ENCODE measurements around the gene REV1.
"Not testable (repeated sequence)": the region's sequence is repeated elsewhere in the genome, so short reads cannot be mapped to it uniquely, and the experiment has no call there.

REV1 gene

DNA sequence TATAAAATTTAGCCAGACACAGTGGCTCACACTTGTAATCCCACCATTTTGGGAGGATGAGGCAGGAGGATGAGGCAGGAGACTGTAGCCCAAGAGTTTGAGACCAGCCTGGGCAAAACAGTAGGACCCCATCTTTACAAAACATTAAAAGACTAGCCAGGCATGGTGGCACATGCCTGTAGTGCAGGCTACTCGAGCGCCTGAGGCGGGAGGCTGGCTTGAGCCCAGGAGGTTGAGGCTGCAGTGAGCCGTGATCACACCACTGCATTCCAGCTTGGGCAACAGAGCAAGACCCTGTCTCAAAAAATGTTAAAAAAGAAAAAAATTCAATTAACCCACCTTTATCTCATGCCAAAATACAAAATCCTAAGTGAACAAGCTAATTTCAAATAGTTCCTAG, 4.0 kb downstream of the REV1 start:
- no peak for DNase-seq

DNA sequence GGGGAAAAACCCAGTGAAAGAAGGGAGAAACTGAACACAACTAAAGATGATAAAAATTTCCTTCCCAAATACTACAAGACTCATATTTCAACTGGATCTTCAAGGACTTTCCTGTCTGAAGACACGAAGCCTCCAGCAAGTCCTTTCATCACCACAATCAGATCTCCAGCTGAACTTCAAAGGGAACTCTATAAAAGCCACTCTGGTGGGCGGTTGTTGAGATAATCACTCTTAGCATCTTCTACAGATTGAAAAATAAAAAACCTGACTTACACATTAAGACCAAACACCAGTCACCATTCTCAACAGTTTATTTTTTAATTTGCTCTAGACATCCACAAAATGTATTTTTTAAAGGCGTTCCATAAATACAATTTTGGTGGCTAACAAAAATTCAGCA, 4.4 kb downstream of the REV1 start:
- DNase-seq: no peak

DNA sequence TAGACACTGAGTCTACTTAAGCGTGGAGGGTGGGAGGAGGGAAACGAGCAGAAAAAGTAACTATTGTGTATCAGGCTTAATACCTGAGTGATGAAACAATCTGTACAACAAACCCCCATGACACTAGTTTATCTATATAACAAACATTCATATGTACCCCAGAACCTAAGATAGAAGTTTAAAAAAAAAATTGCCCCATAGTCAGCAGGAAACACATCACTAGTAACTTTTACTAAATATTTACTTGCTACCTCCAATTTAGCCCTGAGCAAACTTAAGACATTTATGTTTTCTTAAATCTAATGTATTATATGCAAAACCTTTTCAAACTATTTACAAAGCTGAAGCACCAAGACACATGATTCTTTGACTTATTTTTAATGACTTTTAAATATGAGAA, 5.6 kb downstream of the REV1 start:
- no peak for DNase-seq

DNA sequence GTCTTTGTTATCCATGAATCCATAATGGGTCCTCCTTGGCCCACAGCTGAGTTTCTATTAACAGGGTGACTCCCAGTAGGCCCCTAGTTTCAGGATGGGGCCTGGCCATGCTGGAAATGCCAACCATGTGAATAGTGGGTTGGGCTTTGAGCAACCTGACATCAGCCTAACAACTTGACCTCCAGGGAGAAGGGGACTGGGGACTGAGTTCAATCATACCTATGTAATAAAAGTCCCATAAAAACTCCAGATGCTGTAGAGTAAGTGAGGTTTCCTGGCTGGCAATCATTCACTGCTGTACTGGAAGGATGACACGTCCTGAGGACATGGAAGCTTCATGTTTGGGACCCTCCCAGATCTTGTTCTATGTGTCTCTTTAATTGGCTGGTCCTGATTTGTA, 7.9 kb downstream of the REV1 start:
- no peak for DNase-seq

DNA sequence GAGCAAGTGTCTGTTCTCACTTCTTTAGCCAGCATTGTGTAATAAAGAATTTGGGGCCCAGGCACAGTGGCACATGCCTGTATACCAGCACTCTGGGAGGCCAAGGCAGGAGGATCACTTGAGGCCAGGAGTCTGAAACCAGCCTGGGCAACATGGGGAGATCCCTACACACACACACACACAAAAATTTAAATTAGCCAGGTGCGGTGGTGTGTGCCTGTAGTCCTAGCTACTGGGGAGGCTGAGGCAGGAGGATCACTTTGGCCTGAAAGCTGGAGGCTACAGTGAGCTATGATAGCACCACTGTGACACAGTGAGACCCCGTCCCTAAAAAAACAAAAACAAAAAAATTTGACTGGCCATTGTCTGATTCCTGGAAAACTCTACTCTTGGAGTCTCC, 8.3 kb downstream of the REV1 start:
- DNase-seq: no peak

DNA sequence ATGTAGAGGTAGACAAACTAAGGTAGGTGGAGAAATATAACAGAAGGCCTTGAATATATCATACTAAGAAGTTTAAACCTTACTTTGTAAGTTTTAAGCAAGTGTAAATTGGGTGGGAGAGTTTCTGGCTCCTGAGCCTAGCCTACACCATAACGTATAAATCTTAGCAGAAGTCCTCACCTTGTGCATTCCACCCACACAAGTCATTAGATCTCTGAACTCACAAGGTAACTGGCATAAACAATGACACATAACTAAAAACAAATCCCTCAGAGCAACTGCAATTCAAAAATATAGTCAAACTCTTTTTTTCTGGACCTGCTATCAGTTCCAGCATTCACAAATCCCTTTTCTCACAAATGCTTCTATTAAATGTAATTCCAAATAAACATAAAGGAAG, 9.4 kb downstream of the REV1 start:
- no peak for DNase-seq

DNA sequence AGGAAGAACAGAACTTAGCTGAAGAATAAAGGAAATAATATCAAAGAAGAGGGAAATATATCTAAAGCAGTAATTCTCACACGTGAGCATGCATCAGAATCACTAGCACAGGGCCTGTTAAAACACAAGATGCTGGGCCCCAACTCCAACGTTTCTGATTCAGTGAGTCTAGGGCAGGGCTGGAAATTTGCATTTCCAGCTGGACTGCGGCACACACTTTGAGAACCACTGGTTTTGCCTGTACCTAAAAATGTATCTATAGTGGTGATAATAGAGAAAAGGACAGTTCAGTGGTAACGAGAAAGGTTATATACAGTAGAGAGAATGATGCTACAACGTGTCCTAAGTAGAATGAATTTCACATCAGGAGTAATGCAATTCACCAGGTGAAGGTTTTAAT, 11.2 kb downstream of the REV1 start:
- DNase-seq: no peak

DNA sequence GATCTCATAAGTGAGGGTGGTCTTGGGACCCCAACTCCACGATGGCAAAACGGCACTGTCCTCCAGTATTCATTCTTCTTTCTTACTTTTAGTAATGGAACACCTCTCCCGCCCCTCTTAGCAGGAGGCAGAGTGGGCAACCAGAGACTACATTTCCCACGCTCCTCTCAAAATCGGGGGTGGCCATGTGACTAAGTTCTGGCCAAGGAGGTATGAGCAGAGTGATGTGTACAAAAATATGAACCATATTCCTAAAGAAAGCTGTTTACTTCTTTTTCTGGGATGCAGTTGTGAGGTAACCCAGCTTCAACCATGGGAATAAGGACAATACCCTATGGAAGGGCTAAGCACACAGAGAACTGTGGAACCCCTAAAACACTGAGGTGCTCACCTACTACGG, 12.8 kb downstream of the REV1 start:
- DNase-seq: no peak

DNA sequence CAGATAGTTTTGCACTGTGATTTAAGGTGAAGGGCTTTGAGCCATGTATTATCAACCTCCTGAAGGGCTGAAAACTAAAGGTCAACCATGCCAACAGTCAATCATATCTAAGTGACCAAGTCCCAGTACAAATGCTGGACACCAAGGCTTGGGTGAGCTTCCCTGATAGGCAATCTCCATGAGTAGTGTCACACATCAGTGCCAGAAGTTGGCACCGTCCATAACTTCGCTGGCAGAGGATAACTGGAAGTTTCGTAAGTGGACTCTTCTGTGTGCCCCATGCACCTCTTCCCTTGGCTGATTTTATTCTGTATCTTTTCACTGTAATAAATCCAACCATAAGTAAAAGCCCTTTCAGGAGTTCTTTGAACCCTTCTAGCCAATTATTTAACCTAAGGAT, 13.2 kb downstream of the REV1 start:
- DNase-seq: no peak

DNA sequence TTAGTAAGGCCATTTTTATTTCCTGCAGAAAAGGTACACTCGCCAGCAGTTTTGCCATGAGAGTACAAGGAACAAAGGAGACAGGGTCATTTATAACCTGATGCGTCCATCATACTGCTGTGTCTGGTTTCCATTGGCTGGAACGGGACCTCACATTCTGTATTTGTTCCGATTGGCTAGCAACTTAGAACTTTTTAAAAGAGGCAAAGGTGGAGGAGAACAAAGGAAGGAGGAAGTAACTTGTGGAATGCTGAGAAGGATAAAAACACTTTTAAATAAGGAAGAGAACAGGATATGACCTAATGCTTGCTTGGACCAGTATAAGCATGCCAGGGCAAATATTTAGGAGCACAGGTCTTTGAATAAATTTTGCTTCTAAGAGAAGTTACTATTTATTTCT, 14.7 kb downstream of the REV1 start:
- not testable (repeated sequence) for DNase-seq

DNA sequence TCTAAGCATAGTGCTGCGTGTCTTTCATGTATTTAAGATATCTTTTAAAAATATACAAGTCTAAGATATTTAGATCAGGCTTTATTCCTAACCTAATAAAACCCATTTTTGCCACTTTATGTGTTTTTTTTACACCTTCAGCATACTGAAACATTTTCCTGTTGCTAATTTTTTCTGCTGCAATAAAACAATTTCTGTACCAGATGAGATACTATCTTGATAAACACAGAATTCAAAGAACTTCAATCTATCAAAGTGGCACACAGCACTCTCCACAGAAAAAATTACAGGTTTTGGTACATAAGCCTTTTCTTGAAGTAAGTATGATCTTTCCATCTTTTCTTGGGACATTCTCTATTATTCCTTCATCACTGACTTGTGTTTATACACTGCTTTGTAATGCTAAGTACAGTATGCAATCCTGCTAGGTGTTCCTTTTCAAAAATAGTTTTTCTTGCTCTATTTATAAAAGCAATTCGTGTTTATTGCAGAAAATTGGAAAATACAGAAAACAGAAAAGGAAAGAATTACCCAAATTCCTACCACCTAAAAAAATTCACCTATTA, 16.2 kb downstream of the REV1 start:
- no peak for DNase-seq

DNA sequence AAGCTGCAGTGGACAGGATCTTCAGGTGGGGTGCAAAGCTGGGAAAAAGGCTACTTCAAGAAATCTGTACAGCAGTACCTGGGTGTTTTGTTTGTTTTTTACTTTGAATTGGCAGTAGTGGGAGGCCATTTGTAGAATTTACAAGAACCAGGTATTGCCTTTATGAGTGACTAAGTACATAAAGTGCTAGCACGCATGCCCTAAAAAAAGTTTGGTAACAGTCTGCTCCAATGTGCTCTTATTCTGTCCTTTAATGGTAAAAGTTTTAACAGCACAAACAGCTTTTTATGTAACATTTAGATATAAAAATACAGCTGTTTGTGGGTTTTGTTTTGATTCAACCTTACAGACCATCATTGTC, 17.2 kb downstream of the REV1 start:
- no peak for DNase-seq

DNA sequence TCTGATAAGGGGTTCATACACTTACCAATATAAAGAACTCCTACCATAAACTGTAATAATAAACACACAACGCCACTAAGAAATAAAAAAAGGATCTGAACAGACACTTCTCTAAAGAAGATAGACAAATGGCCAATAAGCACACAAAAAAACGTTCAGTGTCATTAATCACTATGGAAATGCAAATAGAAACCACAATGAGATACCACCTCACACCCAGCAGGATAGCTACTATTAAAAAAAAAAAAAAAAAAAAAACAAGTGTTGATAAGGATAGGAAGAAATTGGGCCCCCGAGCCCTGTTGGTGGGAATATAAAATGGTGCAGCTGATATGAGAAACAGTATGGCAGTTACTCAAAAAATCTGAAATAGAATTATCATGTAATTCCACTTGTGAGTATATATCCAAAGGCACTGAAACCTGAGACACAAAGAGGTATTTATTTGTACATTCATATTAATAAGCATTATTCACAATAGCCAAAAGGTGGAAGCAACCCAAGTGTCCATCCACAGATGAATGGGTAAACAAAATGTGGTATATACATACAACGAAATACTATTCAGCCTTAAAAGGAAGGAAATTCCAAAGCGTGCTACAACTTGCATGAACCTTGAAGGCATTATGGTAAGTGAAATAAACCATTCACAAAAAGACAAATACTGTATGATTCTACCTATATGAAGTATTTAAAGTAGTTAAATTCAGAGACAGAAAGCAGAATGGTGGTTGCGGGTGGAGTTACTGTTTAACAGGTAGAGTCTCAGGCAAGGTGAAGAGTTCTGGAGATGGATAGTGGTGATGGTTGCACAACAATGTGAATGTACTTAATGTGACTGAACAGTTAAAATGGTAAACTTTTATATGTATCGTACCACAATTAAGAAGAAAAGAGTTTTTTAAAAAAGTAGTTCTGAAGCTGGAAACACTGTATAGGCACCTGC, 17.9 kb downstream of the REV1 start:
- DNase-seq: no peak

DNA sequence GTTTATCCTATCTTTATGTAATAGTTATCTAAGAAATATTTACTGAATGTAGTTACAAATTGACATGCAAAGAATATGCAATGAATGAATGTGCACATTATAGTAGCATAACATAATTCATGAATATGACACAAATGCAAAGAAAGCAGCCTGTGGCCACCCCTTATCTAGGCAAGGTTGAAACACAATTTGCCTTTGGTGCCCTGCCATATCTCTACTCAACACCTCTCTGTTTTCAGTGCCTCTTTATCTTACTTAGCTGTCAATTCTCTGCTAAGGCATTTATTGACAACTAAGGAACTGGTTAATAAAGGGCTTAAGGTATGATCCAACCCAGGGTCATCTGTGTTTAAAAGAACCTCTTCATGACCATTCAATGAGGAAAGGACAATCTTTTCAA, 18.9 kb downstream of the REV1 start:
- no peak for DNase-seq

DNA sequence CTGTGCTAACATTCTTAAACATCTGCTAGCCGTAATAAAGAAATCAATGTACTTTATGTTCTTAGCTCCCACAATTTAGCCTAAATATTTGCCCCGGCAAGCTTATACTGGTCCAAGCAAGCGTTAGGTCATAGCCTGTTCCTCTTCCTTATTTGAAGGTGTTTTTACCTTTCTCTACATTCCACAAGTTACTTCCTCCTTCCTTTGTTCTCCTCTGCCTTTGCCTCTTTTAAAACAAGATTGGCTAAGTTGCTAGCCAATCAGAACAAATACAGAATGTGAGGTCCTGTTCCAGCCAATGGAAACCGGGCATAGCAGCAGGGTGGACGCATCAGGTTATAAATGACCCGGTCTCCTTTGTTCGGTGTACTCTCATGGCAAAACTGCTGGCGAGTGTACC, 19.4 kb downstream of the REV1 start:
- not testable (repeated sequence) for DNase-seq

DNA sequence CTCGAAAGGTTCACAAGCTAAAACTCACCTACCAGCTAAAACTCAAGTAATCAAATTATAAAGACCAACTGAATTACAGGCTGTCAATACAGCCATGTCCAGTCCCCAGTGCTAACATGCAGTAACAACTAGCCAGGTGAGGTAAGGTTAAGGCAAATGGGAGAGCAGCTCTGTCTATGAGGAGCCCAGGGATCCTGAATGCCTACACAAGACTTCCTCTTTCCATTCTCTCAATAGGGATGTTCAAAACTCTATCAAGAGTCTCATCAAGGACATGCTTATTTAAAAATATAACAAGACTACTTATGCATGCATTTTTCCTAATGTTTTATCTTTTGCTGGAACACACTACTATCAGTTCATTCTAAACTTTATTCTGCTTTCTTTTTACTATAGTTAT, 20.4 kb downstream of the REV1 start:
- DNase-seq: no peak

DNA sequence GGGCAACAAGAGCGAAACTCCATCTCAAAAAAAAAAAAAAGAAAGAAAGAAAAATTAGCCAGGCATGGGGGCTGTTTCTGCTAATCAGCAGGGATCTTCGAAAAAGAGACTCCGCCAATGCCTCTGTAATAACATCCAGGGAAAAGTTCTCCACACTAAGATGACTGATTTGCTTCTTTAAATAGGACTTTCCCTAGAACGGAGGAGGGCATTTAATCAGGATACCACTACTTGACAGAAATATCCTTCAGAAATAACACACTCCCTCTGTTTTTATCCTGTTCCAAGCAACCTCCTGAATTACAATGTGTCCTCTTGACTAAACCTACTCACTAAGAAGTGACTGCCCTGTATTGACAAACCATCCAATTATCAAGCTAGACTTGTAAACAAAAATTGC, 21.7 kb downstream of the REV1 start:
- no peak for DNase-seq

DNA sequence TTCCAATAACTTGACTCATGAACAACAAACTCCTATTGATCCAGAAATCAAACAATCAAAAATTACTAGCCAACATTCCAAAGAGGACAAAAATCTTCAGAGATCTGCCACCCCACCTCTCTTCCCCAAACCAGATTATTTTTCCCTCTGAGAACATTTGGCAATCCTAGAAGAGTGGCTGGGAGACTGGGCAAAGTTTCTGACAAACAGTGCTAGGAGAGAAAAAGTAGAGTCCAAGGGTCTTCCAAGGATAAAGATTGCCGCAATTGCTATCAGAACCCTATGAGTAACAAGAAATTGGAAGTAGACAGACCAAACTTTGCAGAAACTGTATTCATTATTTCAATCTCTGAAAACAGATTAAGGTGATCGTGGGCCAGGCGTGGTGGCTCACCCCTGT, 22.4 kb downstream of the REV1 start:
- DNase-seq: no peak

DNA sequence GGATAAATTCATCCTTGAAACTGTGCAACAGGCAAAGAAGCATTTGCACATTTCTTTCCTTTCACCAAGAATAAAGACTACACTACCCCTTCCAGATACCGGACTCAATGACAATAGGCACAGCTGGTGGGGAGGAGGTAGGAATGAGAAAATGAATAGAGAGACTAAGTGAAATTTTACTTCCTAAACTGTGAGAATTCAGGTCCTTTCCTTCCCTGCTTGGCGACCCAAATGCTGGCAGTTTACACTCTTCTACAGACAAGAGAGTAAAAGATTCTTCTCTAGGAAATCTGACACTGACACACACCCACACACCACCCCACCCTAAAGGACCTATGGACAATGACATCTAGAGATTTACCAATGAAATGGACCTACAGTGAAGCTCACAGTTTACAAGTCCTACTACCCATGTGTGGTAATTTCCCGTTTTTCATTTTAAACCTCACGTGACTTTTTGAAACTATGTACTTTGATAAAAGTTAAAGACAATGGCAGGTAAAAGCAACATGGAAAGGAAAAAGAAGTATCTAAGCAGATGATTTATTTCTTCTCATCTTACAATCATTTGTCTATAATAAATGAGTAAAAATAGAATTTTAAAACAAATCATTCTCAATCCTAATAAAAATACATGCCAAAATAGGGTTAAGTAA, 27.9 kb downstream of the REV1 start:
- DNase-seq: no peak

DNA sequence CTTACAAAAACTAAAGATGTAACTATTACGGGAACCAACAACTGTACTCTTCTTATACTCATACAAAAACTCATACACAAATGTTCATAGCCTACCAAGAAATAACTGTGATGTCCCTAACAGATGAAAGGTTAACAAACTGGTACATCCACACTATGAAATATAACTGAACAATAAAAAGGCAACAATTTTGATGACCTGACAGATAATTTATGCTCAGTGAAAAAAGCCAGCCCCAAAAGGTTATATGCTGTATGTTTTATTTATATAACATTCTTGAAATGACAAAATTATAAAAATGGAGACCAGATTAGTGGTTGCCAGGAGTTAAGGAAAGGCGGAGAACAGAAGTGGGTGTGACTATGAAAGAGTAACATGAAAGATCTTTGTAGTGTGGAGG, 31.3 kb downstream of the REV1 start:
- DNase-seq: no peak

DNA sequence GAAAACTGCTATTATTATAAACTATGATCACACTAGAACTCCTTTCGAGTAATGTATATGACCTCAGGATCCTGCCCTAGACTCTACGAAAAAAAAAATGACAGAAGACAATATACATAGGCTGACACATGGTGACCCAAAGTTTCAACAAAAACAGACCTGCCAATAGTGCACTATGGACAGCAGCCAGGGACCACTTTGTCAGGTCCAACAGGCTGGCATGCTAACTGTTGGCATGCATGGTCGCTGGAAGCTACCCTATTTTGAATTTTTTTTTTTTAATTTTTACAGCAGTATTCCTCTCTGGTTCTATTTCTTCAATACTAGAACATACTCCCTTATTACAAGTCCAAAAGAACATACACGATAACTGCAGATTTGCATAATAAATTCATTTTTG, 38.1 kb downstream of the REV1 start:
- no peak for DNase-seq

DNA sequence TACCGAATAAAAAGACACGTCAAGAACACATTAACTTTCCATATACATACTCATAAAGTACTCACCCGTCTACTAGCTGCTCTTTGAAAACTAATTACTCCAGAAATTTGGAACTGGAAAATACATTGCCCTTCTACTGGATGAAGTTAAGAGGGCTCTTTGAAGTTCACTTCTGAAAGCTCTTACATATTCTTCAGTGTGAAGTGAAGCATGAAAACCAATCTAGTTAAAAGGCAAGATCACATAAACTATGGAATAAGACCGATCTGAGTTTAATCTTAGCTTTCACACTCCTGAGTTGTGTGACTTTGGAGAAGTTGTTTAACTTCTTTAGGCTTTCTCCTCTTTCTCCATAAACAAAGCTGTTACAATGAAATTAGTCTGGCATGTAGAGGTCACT, 38.5 kb downstream of the REV1 start:
- DNase-seq: no peak

DNA sequence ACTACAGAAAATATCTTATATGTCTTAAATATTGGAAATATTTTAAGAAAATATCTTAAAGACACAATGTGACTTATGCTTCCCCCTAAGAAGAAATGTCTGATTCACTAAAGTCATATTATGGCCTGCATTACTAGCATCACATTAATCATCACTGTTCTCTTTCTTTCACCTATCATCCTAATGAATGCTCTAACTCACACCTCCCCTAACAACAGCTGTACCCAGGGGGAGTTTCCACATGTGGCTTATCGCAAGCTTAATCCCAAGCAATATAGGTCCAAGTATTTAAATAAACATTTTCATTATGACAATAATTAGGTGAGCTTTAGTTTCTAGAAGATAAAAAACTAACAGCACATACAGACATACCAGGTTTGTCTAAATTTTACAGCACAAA, 39.6 kb downstream of the REV1 start:
- no peak for DNase-seq

DNA sequence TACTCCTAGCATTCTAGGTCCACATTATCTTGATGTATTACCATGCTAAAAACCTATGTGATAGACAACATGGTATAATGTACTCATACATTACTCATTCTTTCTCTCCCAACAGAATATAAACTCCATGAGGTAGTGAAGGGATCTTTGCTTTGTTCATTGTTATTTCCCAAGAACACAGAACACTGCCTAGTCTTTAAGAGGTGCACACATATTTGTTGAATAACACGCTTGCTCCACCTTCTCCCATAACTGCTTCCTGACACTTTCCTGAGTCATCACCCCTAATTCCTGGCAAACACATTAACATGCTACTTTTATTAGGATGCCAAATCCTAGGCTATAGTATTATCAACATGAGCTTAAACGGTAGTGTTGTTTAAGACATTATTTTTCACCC, 41.3 kb downstream of the REV1 start:
- DNase-seq: no peak
